Measurements from ENCODE around the gene KLF8.

DNA sequence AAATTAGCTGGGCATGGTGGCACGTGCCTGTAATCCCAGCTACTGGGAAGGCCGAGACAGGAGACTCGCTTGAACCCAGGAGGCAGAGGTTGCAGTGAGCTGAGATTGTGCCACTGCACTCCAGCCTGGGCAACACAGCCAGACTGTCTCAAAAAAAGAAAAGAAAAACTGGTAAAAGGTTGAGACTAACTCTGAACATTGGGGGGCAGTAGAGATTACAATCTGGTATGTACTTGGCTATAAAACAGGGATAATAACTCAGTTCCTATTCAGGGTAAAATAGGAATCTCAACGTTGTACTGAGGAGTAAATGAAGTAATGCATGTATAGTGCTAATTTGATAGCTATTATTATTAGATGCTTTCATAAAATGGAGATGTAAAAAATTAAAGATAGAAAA, 12.5 kb upstream of the KLF8 start:
- TF ChIP-seq POLR2A (IDR thresholded peaks at IDR 0.05; ENCODE audit: low read depth, low read length) (no peak), TAF1 (IDR thresholded peaks at IDR 0.05; ENCODE audit: borderline replicate concordance, low read depth, low read length) (no peak), POLR2AphosphoS5 (IDR thresholded peaks at IDR 0.05; ENCODE audit: low read depth, low read length) (no peak)

Measured in GM12892 (cell line).